RWPE2 (cell line): ENCODE data around the gene RARG.

Experiments used
- ATAC-seq: fragments of 200-7000 bp; cut with Tn5 transposase; 3 replicates; pipeline ENCODE4 v1.9.1; 2021; ENCODE audit warnings: low read depth
- DNase-seq: peaks from one replicate; pipeline ENCODE4 v3.0.0-alpha.2; 2020; ENCODE audit warnings: low spot score
- H3K27ac ChIP-seq: fragments of 450-650 bp; 2 replicates; pipeline ENCODE4 v1.5.1; 2017; ENCODE audit warnings: mild to moderate bottlenecking; ENCODE audit not compliant: poor library complexity, severe bottlenecking
- H3K27me3 ChIP-seq: fragments of 250-450 bp; sonication (Bioruptor Pico); 2 replicates; pipeline ENCODE4 v1.5.1; 2021; ENCODE audit warnings: mild to moderate bottlenecking, moderate library complexity; ENCODE audit not compliant: insufficient read depth, poor library complexity, severe bottlenecking
- H3K36me3 ChIP-seq: fragments of 250-450 bp; sonication (Bioruptor Pico); 2 replicates; pipeline ENCODE4 v1.5.1; 2020; ENCODE audit warnings: low read depth, mild to moderate bottlenecking, moderate library complexity
- H3K4me1 ChIP-seq: fragments of 250-450 bp; sonication (Bioruptor Pico); 2 replicates; pipeline ENCODE4 v1.5.1; 2021; ENCODE audit warnings: mild to moderate bottlenecking, moderate library complexity; ENCODE audit not compliant: insufficient read depth, poor library complexity, severe bottlenecking
- H3K4me3 ChIP-seq: fragments of 250-450 bp; sonication (Bioruptor Pico); 2 replicates; pipeline ENCODE4 v1.5.1; 2021; ENCODE audit warnings: mild to moderate bottlenecking, moderate library complexity; ENCODE audit not compliant: severe bottlenecking
- H3K9me3 ChIP-seq: fragments of 250-450 bp; sonication (Bioruptor Pico); 2 replicates; pipeline ENCODE4 v1.5.1; 2021; ENCODE audit warnings: mild to moderate bottlenecking, moderate library complexity; ENCODE audit not compliant: severe bottlenecking
- TF ChIP-seq, protein P1 (sequence below): fragments of 450-650 bp; IDR thresholded peaks from one replicate; pipeline ENCODE4 v1.5.1; 2017; ENCODE audit warnings: mild to moderate bottlenecking, moderate library complexity; ENCODE audit not compliant: poor library complexity, severe bottlenecking

The RARG gene

DNA sequence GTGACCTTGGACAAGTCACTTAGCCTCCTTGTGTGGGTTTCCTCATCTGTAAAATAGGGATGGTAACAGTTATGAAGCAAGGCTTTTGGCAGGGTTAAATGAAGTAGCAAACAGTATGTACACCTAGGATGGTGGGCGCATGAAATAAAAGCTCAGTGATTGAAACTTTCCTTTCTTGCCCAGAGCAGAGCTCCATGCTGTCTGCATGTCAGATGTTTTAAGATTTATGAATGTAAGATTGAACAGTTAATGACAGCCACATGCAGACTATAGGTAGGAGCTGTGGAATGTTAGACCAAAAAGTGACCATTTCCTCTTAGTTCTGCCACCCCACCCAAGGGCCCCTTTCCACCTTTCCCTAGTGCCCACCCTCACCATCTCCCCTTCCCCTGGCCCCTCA is 37.0 kb downstream of the RARG start:
- ATAC-seq (no peak), DNase-seq (no peak)
- H3K4me1 ChIP-seq = no peaks in the 10 kb centered on the region
- no peaks in the 10 kb centered on the region for H3K27me3 ChIP-seq
- H3K4me3 ChIP-seq = no peak overlapping the region
- peaks cover 5% of the 10 kb centered on the region; the same call in 1 of the 2 replicates for H3K36me3 ChIP-seq
- no peaks in the 10 kb centered on the region for H3K9me3 ChIP-seq
- H3K27ac ChIP-seq = no peak overlapping the region
- TF ChIP-seq, protein P1, sequence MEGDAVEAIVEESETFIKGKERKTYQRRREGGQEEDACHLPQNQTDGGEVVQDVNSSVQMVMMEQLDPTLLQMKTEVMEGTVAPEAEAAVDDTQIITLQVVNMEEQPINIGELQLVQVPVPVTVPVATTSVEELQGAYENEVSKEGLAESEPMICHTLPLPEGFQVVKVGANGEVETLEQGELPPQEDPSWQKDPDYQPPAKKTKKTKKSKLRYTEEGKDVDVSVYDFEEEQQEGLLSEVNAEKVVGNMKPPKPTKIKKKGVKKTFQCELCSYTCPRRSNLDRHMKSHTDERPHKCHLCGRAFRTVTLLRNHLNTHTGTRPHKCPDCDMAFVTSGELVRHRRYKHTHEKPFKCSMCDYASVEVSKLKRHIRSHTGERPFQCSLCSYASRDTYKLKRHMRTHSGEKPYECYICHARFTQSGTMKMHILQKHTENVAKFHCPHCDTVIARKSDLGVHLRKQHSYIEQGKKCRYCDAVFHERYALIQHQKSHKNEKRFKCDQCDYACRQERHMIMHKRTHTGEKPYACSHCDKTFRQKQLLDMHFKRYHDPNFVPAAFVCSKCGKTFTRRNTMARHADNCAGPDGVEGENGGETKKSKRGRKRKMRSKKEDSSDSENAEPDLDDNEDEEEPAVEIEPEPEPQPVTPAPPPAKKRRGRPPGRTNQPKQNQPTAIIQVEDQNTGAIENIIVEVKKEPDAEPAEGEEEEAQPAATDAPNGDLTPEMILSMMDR = no peak

DNA sequence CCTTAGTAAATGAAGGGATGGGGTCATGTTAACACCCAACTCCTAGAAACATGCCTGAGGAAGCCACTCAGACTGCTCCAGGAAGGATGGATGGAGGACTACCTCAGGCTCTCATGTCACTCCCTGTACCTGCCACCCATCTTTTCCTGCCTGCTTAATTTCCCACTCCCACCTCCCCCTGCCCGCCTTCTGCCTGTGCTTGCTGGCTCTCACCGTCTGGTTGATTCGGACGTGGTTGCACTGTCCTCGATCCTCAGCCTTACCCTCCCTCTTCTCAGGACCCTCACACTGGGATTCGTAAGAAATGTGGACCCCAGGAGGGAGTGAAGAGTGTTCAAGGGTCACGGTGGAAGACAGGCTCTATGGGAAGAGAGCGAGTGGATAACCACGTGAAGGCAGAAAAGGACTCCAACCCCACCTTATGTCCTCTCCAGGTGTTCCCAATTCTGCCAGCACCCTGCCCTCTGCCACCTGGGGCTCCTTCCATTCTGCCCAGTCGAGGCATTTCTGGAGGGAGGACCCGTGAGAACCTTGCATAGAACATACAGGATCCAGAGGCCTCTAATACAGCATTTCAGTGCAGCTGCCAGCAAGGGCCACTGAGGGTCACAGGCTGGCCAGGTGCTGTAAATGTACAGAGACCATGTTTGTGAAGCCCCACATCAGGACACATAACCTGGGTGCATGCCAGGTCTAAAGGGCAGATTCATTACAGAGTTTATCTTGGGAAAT is 37.9 kb downstream of the RARG start:
- H3K9me3 ChIP-seq = no peaks in the 10 kb centered on the region
- H3K4me3 ChIP-seq = no peak overlapping the region
- H3K4me1 ChIP-seq = no peaks in the 10 kb centered on the region
- no peak for DNase-seq
- H3K36me3 ChIP-seq = peaks cover 5% of the 10 kb centered on the region; the same call in 1 of the 2 replicates
- no peak for ATAC-seq
- no peaks in the 10 kb centered on the region for H3K27me3 ChIP-seq
- H3K27ac ChIP-seq = no peak overlapping the region
- TF ChIP-seq, protein P1 = no peak

DNA sequence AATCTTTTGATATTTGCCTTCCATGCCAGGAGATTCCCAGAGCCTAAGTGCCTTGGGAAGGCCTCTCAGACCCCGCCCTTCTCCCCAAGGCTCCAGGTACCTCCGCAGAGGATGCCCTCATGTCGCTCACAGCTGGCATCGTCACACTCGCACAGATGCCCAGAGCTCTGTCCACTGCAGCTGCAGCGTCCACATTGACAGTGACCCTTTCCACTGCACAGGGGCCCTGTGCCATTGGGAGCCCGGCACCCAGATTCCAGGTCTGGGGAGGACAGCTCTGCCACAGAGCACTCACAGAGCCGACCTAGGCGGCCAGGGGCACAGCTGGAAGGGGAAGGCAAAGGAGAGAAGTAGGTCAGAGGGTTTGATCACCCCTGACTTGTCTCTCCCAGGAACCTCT is 39.0 kb downstream of the RARG start:
- peaks cover 5% of the 10 kb centered on the region; the same call in 1 of the 2 replicates for H3K36me3 ChIP-seq
- no peaks in the 10 kb centered on the region for H3K27me3 ChIP-seq
- TF ChIP-seq, protein P1 = no peak
- H3K27ac ChIP-seq = no peak overlapping the region
- no peak overlapping the region for H3K4me3 ChIP-seq
- H3K4me1 ChIP-seq = no peaks in the 10 kb centered on the region
- no peak for ATAC-seq
- H3K9me3 ChIP-seq = no peaks in the 10 kb centered on the region
- no peak for DNase-seq

DNA sequence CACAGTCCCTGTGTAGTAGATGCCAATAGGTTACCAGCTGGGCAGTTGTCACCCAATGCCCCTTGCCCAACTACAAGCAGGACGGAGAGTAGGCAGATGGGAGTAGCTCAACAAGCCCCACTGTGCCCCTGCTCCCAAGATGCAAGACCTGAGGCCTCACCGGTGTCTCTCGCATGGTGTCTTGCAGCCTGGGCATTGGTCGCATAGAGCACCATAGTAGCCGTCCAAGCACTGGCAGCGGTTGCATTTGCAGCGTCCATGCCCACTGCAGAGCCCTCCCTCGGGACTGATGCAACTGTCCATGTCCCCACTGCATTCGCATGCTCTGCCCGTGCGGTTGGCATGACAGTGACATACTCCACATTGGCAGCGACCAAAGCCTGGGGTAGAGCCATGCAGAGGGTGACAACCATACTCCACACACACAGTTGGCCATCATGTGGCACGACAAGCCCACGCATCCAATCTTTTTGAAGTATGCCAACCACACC is 39.4 kb downstream of the RARG start:
- Histone ChIP-seq H3K36me3 (peaks cover 5% of the 10 kb centered on the region; the same call in 1 of the 2 replicates), H3K4me3 (no peak overlapping the region), H3K27ac (no peak overlapping the region), H3K9me3 (no peaks in the 10 kb centered on the region), H3K27me3 (no peaks in the 10 kb centered on the region), H3K4me1 (no peaks in the 10 kb centered on the region)
- TF ChIP-seq, protein P1 = no peak
- ATAC-seq (no peak), DNase-seq (no peak)
